SK-N-MC (cell line): Measurements from ENCODE around the gene CATSPERZ.

Source experiments
- EZH2 ChIP-seq: fragments of 200-600 bp; sonication (generic); IDR thresholded peaks from one replicate; pipeline ENCODE4 v1.6.1; 2017; ENCODE audit warnings: antibody characterized with exemption
- FOXP2 ChIP-seq: optimal IDR thresholded peaks from 2 replicates; pipeline ENCODE3; 2011; ENCODE audit warnings: mild to moderate bottlenecking, moderate library complexity; ENCODE audit not compliant: insufficient read depth; ENCODE audit errors: extremely low read length, control extremely low read depth
- POLR2AphosphoS5 ChIP-seq: IDR thresholded peaks from 2 replicates; pipeline ENCODE4 v1.6.1; 2012; ENCODE audit warnings: mild to moderate bottlenecking, low read depth, low read length, borderline replicate concordance

DNA sequence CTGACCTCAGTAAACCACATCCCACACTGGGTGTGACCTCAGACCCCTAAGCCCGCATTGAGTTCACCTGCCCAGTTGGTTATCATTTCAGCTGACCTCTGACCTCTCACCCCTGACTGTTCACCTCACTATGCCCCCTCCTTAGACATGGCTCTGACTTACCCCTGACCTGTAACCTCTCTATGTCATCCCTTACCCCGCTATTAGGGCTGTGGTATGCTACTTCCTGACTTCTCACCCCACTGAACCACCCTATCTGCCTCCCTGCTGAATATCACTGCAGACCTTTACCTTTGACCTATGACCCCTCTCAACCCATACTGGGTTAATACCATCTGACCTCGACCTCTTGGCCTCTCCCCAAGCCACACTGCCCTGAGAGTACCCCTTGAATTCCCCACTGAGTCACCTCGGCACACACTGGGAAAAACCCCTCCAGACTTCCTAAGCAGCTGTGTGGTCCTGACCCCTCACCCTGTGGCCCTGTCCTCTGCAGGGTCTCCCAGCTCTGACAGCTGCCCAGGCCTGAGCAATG is 40.6 kb upstream of the CATSPERZ start:
- TF ChIP-seq POLR2AphosphoS5 (no peak), EZH2 (no peak), FOXP2 (no peak)
